ENCODE data around the gene FOXC1. TPM values are rescaled to one million over a fixed set of nuclear protein-coding genes. Genes with fewer than 3 reads are reported as not detected.

Gene FOXC1
- total RNA-seq, 1 experiment from 2014 or later = 3.5 TPM

- DNase-seq (ENCODE audit: low spot score) = no peak
Observed at GRCh38 chr6:1643830-1644445, 34.2 kb downstream of the FOXC1 start.

- DNase-seq (ENCODE audit: low spot score) = peak; percentile 42
Observed at GRCh38 chr6:1644516-1645060, 34.9 kb downstream of the FOXC1 start.

- DNase-seq (ENCODE audit: low spot score) = no peak
Observed at GRCh38 chr6:1645466-1646185, 35.9 kb downstream of the FOXC1 start.

GRCh38 chr6:1651362-1651761, 41.6 kb downstream of the FOXC1 start:
- DNase-seq (ENCODE audit: low spot score) = no peak

GRCh38 chr6:1652842-1653241, 43.1 kb downstream of the FOXC1 start:
- no peak for DNase-seq (ENCODE audit: low spot score)

GRCh38 chr6:1654054-1654453, 44.3 kb downstream of the FOXC1 start:
- DNase-seq (ENCODE audit: low spot score) = no peak

- no peak for DNase-seq (ENCODE audit: low spot score)
Observed at GRCh38 chr6:1657116-1657770, 47.5 kb downstream of the FOXC1 start.

GRCh38 chr6:1657771-1658165, 48.1 kb downstream of the FOXC1 start:
- DNase-seq (ENCODE audit: low spot score) = no peak

- no peak for DNase-seq (ENCODE audit: low spot score)
Observed at GRCh38 chr6:1658212-1659005, 48.7 kb downstream of the FOXC1 start.

GRCh38 chr6:1659816-1660215, 50.1 kb downstream of the FOXC1 start:
- no peak for DNase-seq (ENCODE audit: low spot score)

- DNase-seq (ENCODE audit: low spot score) = no peak
Observed at GRCh38 chr6:1662534-1662933, 52.8 kb downstream of the FOXC1 start.

Other genes starting within 250 kb of the FOXC1 start
- gene FOXF2, start 220.3 kb upstream of the FOXC1 start, total RNA-seq (2014; rRNA removed; shearing (Covaris generic)) = not detected in 2 replicates